Measurements from ENCODE around the gene P3H3.

The P3H3 gene

GRCh38 chr12:6809056-6809455 is 19.2 kb upstream of the P3H3 start:
- DNase-seq: no peak

GRCh38 chr12:6810758-6811157 is 17.4 kb upstream of the P3H3 start:
- no peak for DNase-seq

- DNase-seq: no peak
Observed at GRCh38 chr12:6813363-6813762, 14.8 kb upstream of the P3H3 start.

GRCh38 chr12:6816598-6816997 is 11.6 kb upstream of the P3H3 start:
- no peak for DNase-seq

- DNase-seq: no peak
Observed at GRCh38 chr12:6817098-6817497, 11.1 kb upstream of the P3H3 start.

GRCh38 chr12:6817662-6818157 is 10.5 kb upstream of the P3H3 start:
- no peak for DNase-seq

- no peak for DNase-seq
Observed at GRCh38 chr12:6818222-6818621, 10.0 kb upstream of the P3H3 start.

- no peak for DNase-seq
Observed at GRCh38 chr12:6818645-6819044, 9.6 kb upstream of the P3H3 start.

- DNase-seq: no peak
Observed at GRCh38 chr12:6819106-6820030, 8.8 kb upstream of the P3H3 start.

GRCh38 chr12:6820166-6820565 is 8.0 kb upstream of the P3H3 start:
- DNase-seq: no peak

GRCh38 chr12:6821591-6822425 is 6.4 kb upstream of the P3H3 start, which contains the start of gene GPR162:
TSS of gene GPR162 (plus strand) at chr12:6821821. CDS start at chr12:6823899, 2,078 bp downstream.
- DNase-seq: peak; percentile 34

GRCh38 chr12:6822426-6823135 is 5.6 kb upstream of the P3H3 start:
- no peak for DNase-seq

- no peak for DNase-seq
Observed at GRCh38 chr12:6823182-6824084, 4.8 kb upstream of the P3H3 start.

GRCh38 chr12:6824085-6824775 is 4.0 kb upstream of the P3H3 start:
- no peak for DNase-seq

- no peak for DNase-seq
Observed at GRCh38 chr12:6824901-6825381, 3.3 kb upstream of the P3H3 start.

GRCh38 chr12:6825398-6826124 is 2.6 kb upstream of the P3H3 start:
- DNase-seq: peak; percentile 80

- no peak for DNase-seq
Observed at GRCh38 chr12:6826125-6826733, 2.0 kb upstream of the P3H3 start.

- no peak for DNase-seq
Observed at GRCh38 chr12:6826734-6827436, 1.3 kb upstream of the P3H3 start.

GRCh38 chr12:6827437-6827911 is 733 bp upstream of the P3H3 start:
- DNase-seq: peak; percentile 79

Data from HCEC 1CT (cell line).